ENCODE results near the gene SPATA4.

- TF ChIP-seq CTCF (IDR thresholded peaks at IDR 0.05) (no peak), FOXJ3 (CRISPR knock-in tag; IDR thresholded peaks at IDR 0.05) (no peak), POLR2AphosphoS5 (IDR thresholded peaks at IDR 0.05; ENCODE audit: low read depth, low read length) (no peak)
Measured at GRCh38 chr4:176241703-176242102, 46.3 kb upstream of the SPATA4 start.

Data from SK-N-SH (cell line).